Nephron progenitor cell (in vitro differentiated cells): ENCODE data around the gene CELF1.

ENCODE experiments used
- DNase-seq: peaks from one replicate; pipeline ENCODE4 v3.0.0; 2021
- H3K27ac Mint-ChIP-seq: 2 replicates; pipeline ENCODE4 v1.8.0; 2021; ENCODE audit warnings: mild to moderate bottlenecking, moderate library complexity, mixed read lengths
- H3K27me3 Mint-ChIP-seq: 2 replicates; pipeline ENCODE4 v1.8.0; 2021; ENCODE audit warnings: mild to moderate bottlenecking, low read depth, mixed read lengths; ENCODE audit not compliant: poor library complexity
- H3K36me3 Mint-ChIP-seq: 2 replicates; pipeline ENCODE4 v1.8.0; 2021; ENCODE audit warnings: low read depth, mixed read lengths
- H3K4me1 Mint-ChIP-seq: 2 replicates; pipeline ENCODE4 v1.8.0; 2021; ENCODE audit warnings: mixed read lengths
- H3K4me3 Mint-ChIP-seq: 2 replicates; pipeline ENCODE4 v1.8.0; 2021; ENCODE audit warnings: mild to moderate bottlenecking, moderate library complexity, mixed read lengths
- H3K9me3 Mint-ChIP-seq: 2 replicates; pipeline ENCODE4 v1.8.0; 2021; ENCODE audit warnings: mild to moderate bottlenecking, moderate library complexity, mixed read lengths
- TF ChIP-seq, protein P1 (sequence below): fragments of 200-600 bp; sonication (generic); IDR thresholded peaks from 2 replicates; pipeline ENCODE4 v1.5.0; 2021; ENCODE audit warnings: antibody characterized with exemption

CELF1 gene

DNA sequence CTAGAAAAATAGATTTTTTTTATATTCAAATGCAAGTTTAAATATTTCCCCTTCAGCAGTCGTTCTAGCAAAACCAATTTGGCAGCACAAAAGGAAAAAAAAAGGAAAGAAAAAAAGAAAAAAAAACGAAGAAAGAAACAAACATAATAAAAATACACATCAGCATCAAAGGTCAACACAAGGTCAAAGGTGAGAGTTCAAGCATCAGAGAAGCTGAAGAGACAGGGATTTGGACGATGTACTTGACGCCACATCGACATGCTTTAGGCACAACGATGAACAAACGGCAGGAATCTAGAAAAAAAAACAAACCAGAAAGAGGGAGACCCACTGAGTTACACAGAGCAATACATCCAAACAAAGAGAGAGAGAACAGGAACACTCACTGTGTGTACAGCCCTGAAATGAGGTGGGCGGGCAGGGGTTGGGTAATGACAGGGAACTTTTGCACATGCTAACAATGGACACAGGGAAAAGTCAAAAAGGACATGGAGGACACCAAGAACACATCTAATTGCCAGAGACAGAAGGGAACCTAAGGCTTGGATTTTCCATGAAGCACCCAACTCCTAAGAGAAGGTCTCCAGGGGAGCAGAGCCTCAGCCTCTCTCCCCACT is 84.2 kb downstream of the CELF1 start:
- TF ChIP-seq, protein P1, sequence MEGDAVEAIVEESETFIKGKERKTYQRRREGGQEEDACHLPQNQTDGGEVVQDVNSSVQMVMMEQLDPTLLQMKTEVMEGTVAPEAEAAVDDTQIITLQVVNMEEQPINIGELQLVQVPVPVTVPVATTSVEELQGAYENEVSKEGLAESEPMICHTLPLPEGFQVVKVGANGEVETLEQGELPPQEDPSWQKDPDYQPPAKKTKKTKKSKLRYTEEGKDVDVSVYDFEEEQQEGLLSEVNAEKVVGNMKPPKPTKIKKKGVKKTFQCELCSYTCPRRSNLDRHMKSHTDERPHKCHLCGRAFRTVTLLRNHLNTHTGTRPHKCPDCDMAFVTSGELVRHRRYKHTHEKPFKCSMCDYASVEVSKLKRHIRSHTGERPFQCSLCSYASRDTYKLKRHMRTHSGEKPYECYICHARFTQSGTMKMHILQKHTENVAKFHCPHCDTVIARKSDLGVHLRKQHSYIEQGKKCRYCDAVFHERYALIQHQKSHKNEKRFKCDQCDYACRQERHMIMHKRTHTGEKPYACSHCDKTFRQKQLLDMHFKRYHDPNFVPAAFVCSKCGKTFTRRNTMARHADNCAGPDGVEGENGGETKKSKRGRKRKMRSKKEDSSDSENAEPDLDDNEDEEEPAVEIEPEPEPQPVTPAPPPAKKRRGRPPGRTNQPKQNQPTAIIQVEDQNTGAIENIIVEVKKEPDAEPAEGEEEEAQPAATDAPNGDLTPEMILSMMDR, result no peak
- Mint-ChIP-seq H3K27me3 (no peaks in the 10 kb centered on the region), H3K27ac (peak overlapping the region; percentile 93), H3K9me3 (no peaks in the 10 kb centered on the region), H3K4me3 (peak overlapping the region; percentile 20), H3K36me3 (peaks cover 72% of the 10 kb centered on the region), H3K4me1 (peaks cover 51% of the 10 kb centered on the region)
- no peak for DNase-seq

DNA sequence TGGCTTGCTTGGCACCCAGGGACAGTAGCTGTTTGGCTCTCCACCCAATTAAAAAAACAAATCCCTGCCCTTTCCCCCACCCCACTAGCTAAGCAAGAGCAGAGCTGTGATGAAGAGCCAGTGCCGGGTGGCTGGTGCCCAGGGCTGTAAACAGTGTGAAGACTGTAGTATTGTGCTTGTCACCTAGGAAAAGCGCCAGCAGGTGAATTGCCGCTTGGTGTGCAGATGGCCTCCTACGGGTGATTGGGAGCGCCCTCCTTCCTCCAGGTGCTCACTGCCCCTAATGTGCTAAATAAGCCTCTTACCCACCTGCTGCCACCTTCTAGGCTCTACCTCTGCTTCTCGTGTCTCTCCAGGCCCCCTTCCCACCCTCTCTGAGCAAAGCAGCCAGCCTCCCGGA is 85.6 kb downstream of the CELF1 start:
- Mint-ChIP-seq H3K27me3 (no peaks in the 10 kb centered on the region), H3K4me1 (peaks cover 51% of the 10 kb centered on the region), H3K4me3 (no peak overlapping the region), H3K27ac (peak overlapping the region; percentile 94), H3K36me3 (peaks cover 60% of the 10 kb centered on the region), H3K9me3 (no peaks in the 10 kb centered on the region)
- TF ChIP-seq, protein P1, result no peak
- DNase-seq, result no peak

DNA sequence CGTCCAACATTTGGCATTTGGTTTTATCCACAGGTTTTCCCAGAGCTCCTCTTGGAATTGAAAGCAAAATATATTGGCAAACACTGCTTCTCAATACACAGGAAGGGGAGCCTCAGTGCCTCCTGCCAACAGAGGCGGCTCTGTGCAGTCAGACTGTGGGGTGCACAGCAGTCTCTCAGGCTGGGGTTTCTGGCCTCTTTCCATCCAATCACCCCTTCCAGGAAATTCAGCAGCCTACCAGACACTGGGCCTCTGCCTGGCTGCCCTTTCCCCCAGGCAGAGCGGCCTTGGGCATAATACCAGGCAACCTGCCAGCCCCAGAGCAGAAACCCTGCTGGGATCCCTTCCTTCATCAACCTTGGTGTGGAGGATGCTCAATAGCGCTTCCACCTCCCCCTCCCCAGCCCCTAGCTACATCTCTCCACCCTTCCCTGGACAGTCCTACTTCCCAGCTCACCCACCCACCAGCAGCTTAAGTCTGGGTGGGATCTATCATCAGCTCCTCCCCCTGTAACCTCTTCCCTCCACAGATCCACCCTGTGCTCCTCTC is 86.2 kb downstream of the CELF1 start:
- Mint-ChIP-seq H3K27ac (peak overlapping the region; percentile 94), H3K4me1 (peaks cover 55% of the 10 kb centered on the region), H3K27me3 (peaks cover 1% of the 10 kb centered on the region), H3K36me3 (peaks cover 59% of the 10 kb centered on the region), H3K4me3 (no peak overlapping the region), H3K9me3 (no peaks in the 10 kb centered on the region)
- no peak for DNase-seq
- TF ChIP-seq, protein P1, result no peak

DNA sequence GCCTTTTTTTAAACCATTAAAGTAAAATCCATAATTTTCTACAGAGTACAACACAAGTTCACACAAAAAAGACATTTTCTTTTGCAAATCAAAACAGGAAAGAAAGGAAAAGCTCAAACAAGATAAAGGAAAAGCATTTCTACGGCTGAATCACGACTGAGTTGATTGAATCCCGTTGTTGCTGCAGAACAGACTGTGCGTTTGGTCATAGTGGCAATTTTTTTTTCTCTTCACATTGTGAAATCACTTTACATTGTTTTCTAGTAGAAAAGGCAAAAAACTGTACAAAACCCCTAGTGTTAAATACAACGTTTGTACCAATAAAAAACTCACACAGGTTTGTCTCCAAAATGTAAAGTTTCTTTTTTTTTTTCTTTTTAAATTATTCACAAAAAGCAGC is 86.7 kb downstream of the CELF1 start:
- H3K4me1 Mint-ChIP-seq, result peaks cover 55% of the 10 kb centered on the region
- H3K27me3 Mint-ChIP-seq, result peaks cover 5% of the 10 kb centered on the region
- H3K4me3 Mint-ChIP-seq, result no peak overlapping the region
- DNase-seq, result no peak
- H3K9me3 Mint-ChIP-seq, result no peaks in the 10 kb centered on the region
- peak overlapping the region; percentile 94 for H3K27ac Mint-ChIP-seq
- peaks cover 53% of the 10 kb centered on the region for H3K36me3 Mint-ChIP-seq
- TF ChIP-seq, protein P1, result no peak

DNA sequence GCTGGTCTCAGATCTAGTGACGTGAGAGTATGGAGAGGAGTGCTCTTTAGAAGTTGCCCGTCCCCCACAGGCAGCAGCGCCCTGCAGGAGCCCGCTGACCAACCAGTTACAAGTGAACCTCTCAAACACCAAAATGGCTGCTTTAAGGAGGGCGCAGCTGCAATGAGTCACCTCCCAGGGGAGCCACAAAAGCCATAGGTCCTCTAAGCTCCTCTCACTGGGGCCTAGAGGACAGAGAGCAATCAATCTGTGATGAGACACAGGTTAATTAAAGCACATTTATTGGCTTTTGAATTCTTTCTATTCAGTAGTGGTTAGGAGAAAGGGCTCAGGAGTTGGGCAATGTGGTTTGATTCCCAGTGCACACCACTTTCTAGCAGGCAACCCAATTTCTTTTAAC is 88.4 kb downstream of the CELF1 start:
- Mint-ChIP-seq H3K4me1 (peaks cover 44% of the 10 kb centered on the region), H3K4me3 (no peak overlapping the region), H3K27ac (peak overlapping the region; percentile 32), H3K36me3 (peaks cover 47% of the 10 kb centered on the region), H3K9me3 (no peaks in the 10 kb centered on the region), H3K27me3 (peaks cover 5% of the 10 kb centered on the region)
- DNase-seq, result peak; percentile 19
- TF ChIP-seq, protein P1, result no peak

DNA sequence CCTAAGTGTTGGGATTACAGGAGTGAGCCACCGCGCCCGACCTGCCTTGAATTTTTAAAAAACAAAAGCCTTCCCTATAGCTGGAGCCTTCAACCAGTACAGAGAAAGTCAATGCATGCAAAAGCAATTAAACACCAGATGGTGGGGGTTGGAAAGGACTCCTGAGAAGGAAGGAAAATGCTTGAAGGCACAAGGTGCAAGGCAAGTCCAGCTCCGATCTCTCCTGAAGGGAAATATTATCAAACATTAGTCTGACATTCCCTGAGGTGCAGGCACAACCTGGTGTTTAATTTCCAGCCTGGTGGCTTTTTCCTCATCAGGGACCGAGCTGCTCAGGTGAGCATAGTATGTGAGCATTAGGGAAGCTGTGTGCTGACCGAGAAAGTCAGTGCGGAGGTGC is 91.1 kb downstream of the CELF1 start:
- Mint-ChIP-seq H3K36me3 (peaks cover 41% of the 10 kb centered on the region), H3K27me3 (peaks cover 5% of the 10 kb centered on the region), H3K27ac (peak overlapping the region; percentile 65), H3K4me3 (no peak overlapping the region), H3K9me3 (no peaks in the 10 kb centered on the region), H3K4me1 (peaks cover 18% of the 10 kb centered on the region)
- DNase-seq, result no peak
- TF ChIP-seq, protein P1, result no peak
